ENCODE results near the gene MIDN. TPM values are rescaled to one million over a fixed set of nuclear protein-coding genes. Genes with fewer than 3 reads are reported as not detected.

The MIDN gene
- total RNA-seq, 4 donors from 2014 or later = 20.3 to 72.2 (median 31.8) TPM

GRCh38 chr19:1270854-1271527 lies 22.6 kb downstream of the MIDN start:
- H3K36me3 ChIP-seq = peaks cover 34 to 47% (median 45%) of the 10 kb centered on the region in 4 donors
- no peaks in the 10 kb centered on the region for H3K27me3 ChIP-seq
- 53% methylated on average over 8 of the region's 26 CpGs for WGBS
- intact Hi-C loops (cut with DNase I) = no loop called here
- H3K4me1 ChIP-seq = peaks cover 77 to 88% (median 85%) of the 10 kb centered on the region in 4 donors
- peak overlapping the region; percentile 97 to 100 (median 100) for H3K27ac ChIP-seq (replicated peaks in 1 of 4)
- TF ChIP-seq CTCF (IDR thresholded peaks at IDR 0.05) (no peak), POLR2AphosphoS5 (IDR thresholded peaks at IDR 0.05) (no peak), EP300 (IDR thresholded peaks at IDR 0.05) (no peak), POLR2A (IDR thresholded peaks at IDR 0.05; ENCODE audit: low read depth) (no peak)
- DNase-seq (ENCODE audit: extremely low spot score) = no peak
- no peaks in the 10 kb centered on the region for H3K9me3 ChIP-seq
- H3K4me3 ChIP-seq = peak overlapping the region; percentile 68 to 95 (median 86)

- H3K4me1 ChIP-seq = peaks cover 79 to 88% (median 85%) of the 10 kb centered on the region in 4 donors
- 65% methylated on average over 28 of the region's 37 CpGs for WGBS
- no peaks in the 10 kb centered on the region for H3K27me3 ChIP-seq
- intact Hi-C loops (cut with DNase I) = no loop called here
- H3K27ac ChIP-seq (replicated peaks in 1 of 4) = peak overlapping the region; percentile 97 to 100 (median 100)
- H3K4me3 ChIP-seq = peak overlapping the region; percentile 68 to 95 (median 86)
- no peaks in the 10 kb centered on the region for H3K9me3 ChIP-seq
- no peak for TF ChIP-seq CTCF (IDR thresholded peaks at IDR 0.05)
- TF ChIP-seq POLR2A (IDR thresholded peaks at IDR 0.05; ENCODE audit: low read depth) = no peak
- no peak for TF ChIP-seq EP300 (IDR thresholded peaks at IDR 0.05)
- no peak for TF ChIP-seq POLR2AphosphoS5 (IDR thresholded peaks at IDR 0.05)
- peaks cover 34 to 48% (median 46%) of the 10 kb centered on the region in 4 donors for H3K36me3 ChIP-seq
- DNase-seq (ENCODE audit: extremely low spot score) = no peak
Observed at GRCh38 chr19:1271528-1272422, 23.4 kb downstream of the MIDN start.

- whole genome bisulfite sequencing = 56% methylated on average over 33 of the region's 33 CpGs
- H3K9me3 ChIP-seq = no peaks in the 10 kb centered on the region
- peak overlapping the region; percentile 68 to 95 (median 86) for H3K4me3 ChIP-seq
- H3K27ac ChIP-seq (replicated peaks in 1 of 4) = peak overlapping the region; percentile 97 to 100 (median 100)
- peak; percentile 5 for TF ChIP-seq POLR2A (IDR thresholded peaks at IDR 0.05; ENCODE audit: low read depth)
- TF ChIP-seq POLR2AphosphoS5 (IDR thresholded peaks at IDR 0.05) = no peak
- no peak for TF ChIP-seq CTCF (IDR thresholded peaks at IDR 0.05)
- no peak for TF ChIP-seq EP300 (IDR thresholded peaks at IDR 0.05)
- peaks cover 73 to 84% (median 82%) of the 10 kb centered on the region in 4 donors for H3K4me1 ChIP-seq
- no peak for DNase-seq (ENCODE audit: extremely low spot score)
- H3K36me3 ChIP-seq = peaks cover 34 to 57% (median 51%) of the 10 kb centered on the region in 4 donors
- H3K27me3 ChIP-seq = no peaks in the 10 kb centered on the region
- intact Hi-C loops (cut with DNase I) = no loop called here
Observed at GRCh38 chr19:1272423-1273262, 24.3 kb downstream of the MIDN start.

- H3K36me3 ChIP-seq = peaks cover 34 to 59% (median 57%) of the 10 kb centered on the region in 4 donors
- H3K4me3 ChIP-seq = no peak overlapping the region
- TF ChIP-seq POLR2AphosphoS5 (IDR thresholded peaks at IDR 0.05) = no peak
- TF ChIP-seq CTCF (IDR thresholded peaks at IDR 0.05) = no peak
- TF ChIP-seq EP300 (IDR thresholded peaks at IDR 0.05) = no peak
- TF ChIP-seq POLR2A (IDR thresholded peaks at IDR 0.05; ENCODE audit: low read depth) = no peak
- H3K9me3 ChIP-seq = no peaks in the 10 kb centered on the region
- H3K4me1 ChIP-seq = peaks cover 65 to 84% (median 74%) of the 10 kb centered on the region in 4 donors
- no peak for DNase-seq (ENCODE audit: extremely low spot score)
- 69% methylated on average over 21 of the region's 25 CpGs for WGBS
- intact Hi-C loops (cut with DNase I) = no loop called here
- H3K27me3 ChIP-seq = no peaks in the 10 kb centered on the region
- H3K27ac ChIP-seq (replicated peaks in 1 of 4) = peak overlapping the region; percentile 97 to 100 (median 100)
Observed at GRCh38 chr19:1273263-1274041, 25.1 kb downstream of the MIDN start.
